Keratinocyte (primary cell): ENCODE measurements around the gene NDUFS8.
"Not testable (repeated sequence)": the region's sequence is repeated elsewhere in the genome, so short reads cannot be mapped to it uniquely, and the experiment has no call there.

ENCODE experiments used
- EZH2 ChIP-seq: IDR thresholded peaks from one replicate; pipeline ENCODE4 v1.6.1; 2012; ENCODE audit warnings: inconsistent platforms, mild to moderate bottlenecking, low read length, moderate library complexity
- TF ChIP-seq, protein P1 (sequence below), 3 experiments: IDR thresholded peaks in 1 of 3; conservative IDR thresholded peaks in 1 of 3; optimal IDR thresholded peaks in 1 of 3; 2 replicates in 2 of 3; 3 replicates in 1 of 3; pipeline versions ENCODE3 to v1.5.1; 2011; ENCODE audit warnings: low read length in 3 of 3, mild to moderate bottlenecking in 3 of 3, moderate library complexity in 2 of 3, control low read depth in 1 of 3, inconsistent platforms in 1 of 3; ENCODE audit not compliant: insufficient read depth in 2 of 3; ENCODE audit errors: extremely low read depth in 1 of 3

DNA sequence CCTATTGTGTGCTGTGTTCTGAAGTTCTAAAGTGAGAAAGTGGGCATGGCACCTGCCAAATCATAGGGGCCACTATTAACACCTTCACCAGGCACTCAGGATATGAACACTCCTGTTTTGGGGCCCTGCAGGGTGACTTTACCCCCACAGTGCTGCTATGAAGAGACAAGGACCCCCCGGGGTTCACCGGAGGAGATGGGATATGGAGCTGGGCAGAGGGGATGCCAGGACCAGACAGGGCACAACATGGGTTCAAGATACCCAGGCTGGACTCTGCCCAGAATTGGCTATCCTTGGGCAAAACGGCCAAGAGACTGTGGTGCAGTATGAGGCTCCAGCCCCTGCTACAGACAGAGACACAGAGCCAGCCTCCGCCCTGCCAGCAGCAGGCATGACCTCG lies 36.1 kb upstream of the NDUFS8 start:
- TF ChIP-seq, protein P1, sequence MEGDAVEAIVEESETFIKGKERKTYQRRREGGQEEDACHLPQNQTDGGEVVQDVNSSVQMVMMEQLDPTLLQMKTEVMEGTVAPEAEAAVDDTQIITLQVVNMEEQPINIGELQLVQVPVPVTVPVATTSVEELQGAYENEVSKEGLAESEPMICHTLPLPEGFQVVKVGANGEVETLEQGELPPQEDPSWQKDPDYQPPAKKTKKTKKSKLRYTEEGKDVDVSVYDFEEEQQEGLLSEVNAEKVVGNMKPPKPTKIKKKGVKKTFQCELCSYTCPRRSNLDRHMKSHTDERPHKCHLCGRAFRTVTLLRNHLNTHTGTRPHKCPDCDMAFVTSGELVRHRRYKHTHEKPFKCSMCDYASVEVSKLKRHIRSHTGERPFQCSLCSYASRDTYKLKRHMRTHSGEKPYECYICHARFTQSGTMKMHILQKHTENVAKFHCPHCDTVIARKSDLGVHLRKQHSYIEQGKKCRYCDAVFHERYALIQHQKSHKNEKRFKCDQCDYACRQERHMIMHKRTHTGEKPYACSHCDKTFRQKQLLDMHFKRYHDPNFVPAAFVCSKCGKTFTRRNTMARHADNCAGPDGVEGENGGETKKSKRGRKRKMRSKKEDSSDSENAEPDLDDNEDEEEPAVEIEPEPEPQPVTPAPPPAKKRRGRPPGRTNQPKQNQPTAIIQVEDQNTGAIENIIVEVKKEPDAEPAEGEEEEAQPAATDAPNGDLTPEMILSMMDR (optimal IDR thresholded peaks at IDR 0.05 in 1 of 3, IDR thresholded peaks at IDR 0.05 in 1 of 3, conservative IDR thresholded peaks at IDR 0.05 in 1 of 3; ENCODE audit: extremely low read depth in 1 of 3, insufficient read depth in 2 of 3, low read length in 3 of 3): not testable (repeated sequence)
- not testable (repeated sequence) for TF ChIP-seq EZH2
